Astrocyte (in vitro differentiated cells and primary cell): Measurements from ENCODE around the gene MPRIP.

Source experiments
- EZH2 ChIP-seq: IDR thresholded peaks from 2 replicates; pipeline ENCODE4 v1.6.1; 2012; ENCODE audit warnings: mild to moderate bottlenecking, low read length, inconsistent platforms; ENCODE audit not compliant: insufficient read depth
- TF ChIP-seq, protein P1 (sequence below): IDR thresholded peaks from 2 replicates; pipeline ENCODE4 v1.5.1; 2011; ENCODE audit warnings: low read depth, mild to moderate bottlenecking, inconsistent platforms, low read length, moderate library complexity; ENCODE audit not compliant: insufficient read depth

DNA sequence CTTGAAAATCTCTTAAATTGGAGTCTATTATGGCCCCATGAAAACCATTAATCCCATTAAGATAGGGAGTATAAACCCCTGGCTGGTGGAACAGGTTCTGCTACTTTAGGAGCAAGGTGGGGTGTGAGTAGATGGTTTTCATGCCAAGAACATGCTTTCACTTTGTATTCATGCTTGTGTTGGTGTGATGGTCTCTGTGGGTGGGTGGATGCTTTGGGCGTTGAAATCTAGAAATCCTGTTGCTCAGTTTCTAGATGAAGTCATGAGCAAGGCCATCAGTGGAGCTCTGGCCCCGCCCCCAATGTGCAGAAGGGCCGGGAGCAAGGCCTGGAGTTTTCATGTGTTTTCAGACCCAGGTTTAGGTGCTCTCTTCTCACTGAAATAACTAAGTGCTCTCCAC lies 143.8 kb downstream of the MPRIP start:
- TF ChIP-seq EZH2 = no peak
- TF ChIP-seq, protein P1, sequence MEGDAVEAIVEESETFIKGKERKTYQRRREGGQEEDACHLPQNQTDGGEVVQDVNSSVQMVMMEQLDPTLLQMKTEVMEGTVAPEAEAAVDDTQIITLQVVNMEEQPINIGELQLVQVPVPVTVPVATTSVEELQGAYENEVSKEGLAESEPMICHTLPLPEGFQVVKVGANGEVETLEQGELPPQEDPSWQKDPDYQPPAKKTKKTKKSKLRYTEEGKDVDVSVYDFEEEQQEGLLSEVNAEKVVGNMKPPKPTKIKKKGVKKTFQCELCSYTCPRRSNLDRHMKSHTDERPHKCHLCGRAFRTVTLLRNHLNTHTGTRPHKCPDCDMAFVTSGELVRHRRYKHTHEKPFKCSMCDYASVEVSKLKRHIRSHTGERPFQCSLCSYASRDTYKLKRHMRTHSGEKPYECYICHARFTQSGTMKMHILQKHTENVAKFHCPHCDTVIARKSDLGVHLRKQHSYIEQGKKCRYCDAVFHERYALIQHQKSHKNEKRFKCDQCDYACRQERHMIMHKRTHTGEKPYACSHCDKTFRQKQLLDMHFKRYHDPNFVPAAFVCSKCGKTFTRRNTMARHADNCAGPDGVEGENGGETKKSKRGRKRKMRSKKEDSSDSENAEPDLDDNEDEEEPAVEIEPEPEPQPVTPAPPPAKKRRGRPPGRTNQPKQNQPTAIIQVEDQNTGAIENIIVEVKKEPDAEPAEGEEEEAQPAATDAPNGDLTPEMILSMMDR = no peak
